Stimulated activated naive CD4-positive, alpha-beta T cell treated with Interleukin-2 at 50 U/mL for 16 hours (primary cell): Measurements from ENCODE around the gene S100A11.
A peak's percentile ranks its signal among the peaks of the same experiment; 100 is the strongest.

Source experiments
- DNase-seq: peaks from one replicate; lab custom pipeline; 2025; lab: John Stamatoyannopoulos, UW

The S100A11 gene

GRCh38 chr1:152039461-152039860, 2.7 kb upstream of the S100A11 start:
- DNase-seq: no peak

DNA sequence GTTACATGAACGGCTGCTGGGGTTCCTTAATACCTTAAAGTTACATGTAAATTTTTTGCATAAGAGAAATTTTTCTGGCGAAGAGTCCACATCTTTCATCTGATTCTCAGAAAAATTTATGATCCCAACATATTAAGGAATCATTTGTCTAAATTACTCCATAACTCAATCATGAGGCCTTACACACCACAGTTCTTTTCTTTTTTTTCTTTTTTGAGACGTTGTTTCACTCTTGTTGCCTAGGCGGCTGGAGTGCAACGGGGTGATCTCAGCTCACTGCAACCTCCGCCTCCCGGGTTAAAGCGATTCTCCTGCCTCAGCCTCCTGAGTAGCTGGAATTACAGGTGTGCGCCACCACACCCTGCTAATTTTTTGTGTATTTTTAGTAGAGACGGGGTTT, 2.1 kb upstream of the S100A11 start:
- DNase-seq: no peak

- DNase-seq: no peak
Observed at GRCh38 chr1:152035539-152036266, 1.1 kb downstream of the S100A11 start.

- DNase-seq: peak; percentile 52
Observed at GRCh38 chr1:152034654-152035538, 1.9 kb downstream of the S100A11 start.

- DNase-seq: no peak
Observed at GRCh38 chr1:152034324-152034653, 2.5 kb downstream of the S100A11 start.

DNA sequence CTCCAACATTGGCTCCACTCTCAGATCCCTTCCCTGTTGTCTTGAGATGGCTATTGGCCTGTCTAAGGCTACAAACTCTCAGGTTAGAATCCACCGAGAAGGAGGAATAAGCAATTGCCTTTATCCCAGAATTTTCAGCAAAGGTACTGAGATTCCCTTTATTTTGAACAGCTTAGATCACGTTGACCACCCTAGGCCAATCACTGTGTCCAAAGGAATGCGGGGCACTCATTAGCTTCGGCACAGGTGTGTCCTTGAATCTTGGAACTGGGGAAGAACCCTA, 6.9 kb downstream of the S100A11 start:
- DNase-seq: no peak

DNA sequence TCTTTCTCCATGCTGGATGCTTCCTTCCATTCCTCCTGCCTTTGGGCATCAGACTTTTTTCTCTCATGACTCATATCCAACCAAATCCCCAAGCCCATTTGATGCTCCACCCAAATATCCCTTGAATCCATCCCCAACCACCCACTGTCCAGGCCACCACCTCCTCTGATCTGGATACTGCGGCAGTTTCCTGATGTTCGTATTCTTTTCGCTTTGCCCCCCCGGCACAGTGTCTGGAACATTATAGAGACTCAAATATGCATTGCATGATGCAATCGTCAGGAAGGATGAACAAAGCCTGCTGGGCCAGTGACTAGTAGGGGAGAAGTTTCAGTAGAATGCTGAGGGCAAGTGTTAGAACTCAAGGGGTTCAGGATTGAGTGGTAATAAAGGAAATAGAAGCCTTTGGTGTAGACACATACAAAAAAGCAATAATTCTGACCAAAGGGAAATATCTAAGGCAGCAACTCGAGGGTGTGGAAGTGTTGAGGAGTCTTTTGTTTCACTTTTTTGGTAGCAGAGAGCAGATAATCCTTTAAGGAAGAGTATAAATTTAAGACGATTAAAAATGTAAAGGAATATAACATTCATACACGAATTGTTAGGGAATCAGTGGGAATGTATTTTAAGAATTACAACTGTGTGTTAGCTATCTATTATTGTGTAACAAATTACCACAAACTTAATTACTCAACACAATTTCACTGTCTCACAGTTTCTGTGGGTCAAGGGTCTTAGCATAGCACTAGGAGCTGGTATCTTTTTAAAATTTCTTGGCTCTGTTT, 7.5 kb downstream of the S100A11 start:
- no peak for DNase-seq

- DNase-seq: no peak
Observed at GRCh38 chr1:152026895-152027294, 9.9 kb downstream of the S100A11 start.

GRCh38 chr1:152024223-152024622, 12.6 kb downstream of the S100A11 start:
- no peak for DNase-seq

DNA sequence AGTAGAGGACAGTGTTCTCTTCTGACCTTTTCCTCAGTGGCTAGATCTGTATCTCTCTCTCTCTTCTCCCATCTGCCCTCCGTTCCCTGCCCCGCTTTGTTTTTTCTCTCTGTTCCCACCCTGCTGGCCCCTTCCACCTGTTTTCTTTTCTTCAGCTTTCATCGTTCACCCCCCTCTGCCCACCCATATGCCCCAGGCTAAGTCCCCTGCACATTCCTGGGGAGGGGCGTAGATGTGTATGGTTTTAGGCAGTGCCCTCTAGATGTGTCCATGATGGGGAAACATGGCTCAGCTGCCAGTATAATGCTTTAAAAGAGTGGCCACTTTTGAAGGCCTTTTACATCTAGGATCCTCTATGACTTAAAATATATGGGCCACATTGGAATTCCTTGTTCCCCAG, 13.6 kb downstream of the S100A11 start:
- DNase-seq: no peak

- DNase-seq: no peak
Observed at GRCh38 chr1:152022474-152022873, 14.3 kb downstream of the S100A11 start.

- DNase-seq: no peak
Observed at GRCh38 chr1:152021569-152021968, 15.2 kb downstream of the S100A11 start.

GRCh38 chr1:152020849-152021248, 16.0 kb downstream of the S100A11 start:
- no peak for DNase-seq

DNA sequence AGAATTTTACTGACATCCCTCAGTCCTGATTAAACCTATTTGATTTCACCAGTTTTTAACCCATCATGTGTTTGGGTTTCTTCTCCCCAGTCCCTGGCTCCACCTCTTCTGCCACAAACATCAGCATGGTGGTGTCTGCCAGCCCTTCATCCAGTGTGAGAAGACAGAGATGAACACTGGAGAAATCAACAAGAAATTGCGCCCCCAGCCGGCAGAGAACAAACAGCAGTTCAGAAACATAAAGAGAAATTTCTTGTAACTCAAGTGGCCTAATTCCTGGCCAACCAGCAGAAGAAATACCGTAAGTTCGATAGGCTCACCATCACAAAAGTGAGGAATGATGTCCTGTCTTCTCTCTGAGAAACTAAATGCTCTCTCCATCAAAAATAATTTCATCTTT, 18.3 kb downstream of the S100A11 start:
- peak; percentile 16 for DNase-seq

GRCh38 chr1:152015766-152016165, 21.0 kb downstream of the S100A11 start:
- no peak for DNase-seq

GRCh38 chr1:152014943-152015342, 21.9 kb downstream of the S100A11 start:
- DNase-seq: no peak

DNA sequence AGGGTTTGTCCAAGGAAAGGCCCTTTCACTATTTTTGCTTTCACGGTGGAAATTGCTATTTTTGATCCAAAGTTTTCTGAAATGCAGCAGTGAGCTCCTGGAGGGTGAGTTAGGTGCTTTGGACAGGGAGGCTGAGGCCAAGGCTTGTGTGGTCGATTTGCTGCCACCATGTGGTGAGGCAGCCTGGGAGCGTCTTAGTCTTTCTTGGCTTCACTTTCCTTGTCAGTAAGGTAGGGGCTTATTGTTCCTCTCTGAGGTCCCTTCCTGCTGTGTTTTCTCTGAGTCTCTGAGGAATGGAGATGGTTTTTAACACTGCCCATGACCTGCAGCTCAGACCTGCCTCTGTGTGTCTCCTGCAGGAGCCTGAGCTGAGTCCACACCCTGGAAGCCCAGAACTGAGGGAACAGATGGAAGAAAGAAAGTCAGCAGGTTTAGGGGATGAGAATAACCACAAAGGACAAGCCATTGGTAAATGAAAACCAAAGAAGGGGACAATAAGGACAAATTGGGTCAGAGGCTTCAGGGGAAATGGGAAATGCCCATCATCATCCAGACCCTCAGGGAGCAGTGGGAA, 23.1 kb downstream of the S100A11 start:
- DNase-seq: peak; percentile 18

- DNase-seq: no peak
Observed at GRCh38 chr1:152009691-152010090, 27.1 kb downstream of the S100A11 start.

GRCh38 chr1:152007047-152007446, 29.8 kb downstream of the S100A11 start:
- no peak for DNase-seq

DNA sequence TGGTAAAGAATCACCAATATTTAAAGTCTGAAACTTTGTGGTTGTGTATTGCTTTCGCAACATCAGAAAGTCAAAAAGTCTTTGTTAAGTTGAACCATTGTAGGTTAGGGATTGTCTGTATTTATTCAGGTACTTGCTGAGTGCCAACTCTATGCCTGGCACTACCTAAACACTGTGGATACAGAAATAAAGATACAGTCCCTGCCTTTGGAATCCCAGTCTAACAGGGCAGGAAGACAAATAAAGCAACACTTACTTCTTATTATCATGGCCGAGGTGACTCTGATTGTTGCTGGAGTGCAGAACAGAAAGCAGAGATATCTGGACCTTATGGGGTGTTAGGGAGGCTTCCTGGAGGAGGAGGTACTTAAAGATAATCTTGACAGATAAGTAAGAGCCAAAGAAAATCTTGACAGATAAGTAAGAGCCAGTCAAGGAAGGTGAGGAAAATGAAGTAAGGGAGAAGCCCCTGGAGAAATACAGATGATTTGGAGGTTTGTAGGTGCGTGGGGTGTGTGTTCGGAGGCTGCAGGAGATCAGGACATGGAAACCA, 31.4 kb downstream of the S100A11 start:
- DNase-seq: no peak

DNA sequence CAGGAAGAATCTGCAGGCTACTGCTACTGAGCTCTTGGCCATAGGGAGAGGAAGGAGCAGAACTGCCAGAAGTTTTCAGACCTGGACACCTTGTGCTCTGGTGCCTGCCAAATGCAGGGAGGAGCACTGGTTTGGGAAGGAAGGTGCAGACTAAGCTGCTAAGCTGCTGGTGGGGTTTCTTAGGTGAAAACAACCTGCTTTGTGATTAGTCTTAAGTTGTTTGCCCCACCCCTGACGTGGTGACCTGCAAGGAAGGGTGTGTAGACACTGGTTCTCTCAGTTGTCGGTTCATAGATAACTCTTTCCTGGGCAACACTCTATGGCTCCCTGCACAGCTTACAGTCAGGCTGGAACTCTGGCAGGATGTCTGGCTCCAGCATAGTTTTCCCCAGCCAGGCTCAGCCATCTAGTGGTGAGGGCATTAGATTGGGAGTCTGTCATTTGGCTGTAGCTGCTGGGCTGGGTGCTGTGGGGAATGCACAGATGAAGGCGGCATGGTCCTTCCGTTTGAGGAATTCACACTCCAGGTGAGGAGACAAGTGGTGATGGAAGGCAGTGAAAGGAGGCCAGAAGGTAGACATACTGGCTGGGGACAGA, 32.9 kb downstream of the S100A11 start:
- DNase-seq: no peak

- DNase-seq: no peak
Observed at GRCh38 chr1:152002960-152003359, 33.8 kb downstream of the S100A11 start.
